GM19397 (cell line): ENCODE results near the gene DISC1.
"Not testable (repeated sequence)": the region's sequence is repeated elsewhere in the genome, so short reads cannot be mapped to it uniquely, and the experiment has no call there.

Experiments
- ATAC-seq: cut with Tn5 transposase; IDR thresholded peaks from one replicate; pipeline ENCODE4 v1.9.1; 2021; ENCODE audit warnings: mild to moderate bottlenecking, moderate library complexity; ENCODE audit not compliant: unreplicated experiment

The DISC1 gene

DNA sequence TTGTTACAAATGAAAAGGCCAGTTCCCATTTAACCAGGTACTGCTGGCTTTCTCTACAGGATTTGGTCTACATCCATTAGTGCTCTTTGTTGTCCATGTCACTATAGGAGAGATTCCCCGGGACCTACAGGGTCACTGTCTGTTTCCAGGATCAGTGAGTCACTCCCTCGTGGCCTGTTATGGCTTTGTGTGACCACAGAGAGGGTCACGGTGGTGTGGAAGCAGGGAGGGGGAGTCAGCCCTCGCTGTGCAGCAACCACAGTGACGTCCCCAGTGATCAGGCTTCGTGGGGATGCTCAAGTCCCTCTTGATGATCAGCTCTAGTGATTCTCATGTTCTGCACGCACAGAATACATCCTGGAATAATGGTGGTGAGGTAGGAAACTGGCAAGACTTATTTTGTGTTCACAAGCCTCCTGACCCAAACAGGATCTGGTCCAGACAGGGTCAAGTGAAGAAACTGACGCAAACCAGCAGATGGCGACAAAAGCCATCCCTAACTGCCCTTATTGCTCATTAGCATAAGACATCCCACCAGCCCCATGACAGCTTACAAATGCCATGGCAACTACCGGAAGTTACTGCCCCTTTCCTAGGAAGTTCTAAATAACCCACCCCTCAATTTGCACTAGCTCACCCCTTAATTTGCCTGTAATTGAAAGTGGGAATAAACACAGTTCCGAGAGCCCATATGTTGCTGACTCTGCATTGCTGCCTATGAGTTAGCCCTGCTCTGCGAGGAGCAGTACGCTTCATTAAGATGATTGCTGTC, 98.5 kb downstream of the DISC1 start:
- ATAC-seq = no peak

- no peak for ATAC-seq
Observed at GRCh38 chr1:231727171-231727570, 100.6 kb downstream of the DISC1 start.

GRCh38 chr1:231728987-231729386, 102.4 kb downstream of the DISC1 start:
- ATAC-seq = not testable (repeated sequence)

DNA sequence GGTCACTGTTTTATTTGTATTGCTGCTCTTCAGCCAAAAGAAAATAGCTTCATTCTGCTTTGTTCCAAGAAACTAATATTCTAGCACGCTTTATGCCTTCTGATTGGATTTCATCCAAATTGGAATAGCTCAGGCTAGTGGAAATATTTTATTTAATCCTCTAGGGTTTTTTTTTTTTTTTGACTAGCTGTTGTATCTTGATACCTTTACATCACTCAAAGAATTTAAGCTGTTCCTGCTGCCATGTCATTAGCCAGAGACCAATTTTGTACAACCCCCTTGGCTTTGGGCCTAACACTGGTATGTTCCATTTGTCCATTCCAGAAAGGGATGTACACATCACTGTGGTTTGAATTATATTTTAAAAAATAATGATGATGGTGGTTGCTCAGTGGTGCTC, 103.0 kb downstream of the DISC1 start:
- no peak for ATAC-seq

DNA sequence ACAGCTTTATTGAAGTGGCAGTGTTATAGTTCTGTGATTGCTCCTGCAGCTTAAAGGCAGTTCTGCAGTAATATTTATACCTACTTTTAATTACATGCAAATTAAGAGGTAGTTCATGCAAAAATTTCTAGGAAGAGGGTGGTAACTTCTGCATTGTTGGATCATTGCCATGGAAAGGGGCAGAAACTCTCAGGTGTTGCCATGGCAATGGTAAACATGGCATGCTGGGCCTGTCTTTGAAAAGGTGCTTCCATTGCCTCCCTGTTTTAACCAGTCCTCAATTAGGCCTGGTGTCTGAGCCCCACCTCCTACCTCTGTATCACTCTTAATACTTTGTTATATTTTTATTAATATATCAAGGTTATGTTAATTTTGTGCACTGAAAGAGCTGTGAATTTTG, 104.7 kb downstream of the DISC1 start:
- ATAC-seq = no peak

GRCh38 chr1:231733063-231733462, 106.5 kb downstream of the DISC1 start:
- no peak for ATAC-seq

GRCh38 chr1:231733672-231734071, 107.1 kb downstream of the DISC1 start:
- ATAC-seq = no peak

- no peak for ATAC-seq
Observed at GRCh38 chr1:231734417-231734816, 107.8 kb downstream of the DISC1 start.

DNA sequence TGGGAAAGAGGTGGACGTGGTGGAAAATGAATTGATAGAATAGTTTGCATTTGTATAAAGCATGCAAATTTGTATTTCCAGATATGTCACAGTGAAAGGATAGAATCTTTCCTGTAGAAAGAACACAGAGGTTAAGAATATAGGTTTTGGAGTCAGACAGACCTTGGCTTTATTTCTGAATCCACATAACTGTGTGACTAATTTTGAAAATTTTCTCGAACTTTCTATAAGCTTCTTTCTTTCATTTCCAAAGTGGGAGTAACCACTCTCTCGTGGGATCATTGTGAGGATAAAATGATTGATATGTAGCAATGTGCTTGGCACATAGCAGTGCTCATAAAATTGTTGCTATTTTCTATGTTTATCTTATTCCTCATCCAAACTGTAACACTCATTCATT, 108.8 kb downstream of the DISC1 start:
- no peak for ATAC-seq

GRCh38 chr1:231735941-231736340, 109.4 kb downstream of the DISC1 start:
- no peak for ATAC-seq

DNA sequence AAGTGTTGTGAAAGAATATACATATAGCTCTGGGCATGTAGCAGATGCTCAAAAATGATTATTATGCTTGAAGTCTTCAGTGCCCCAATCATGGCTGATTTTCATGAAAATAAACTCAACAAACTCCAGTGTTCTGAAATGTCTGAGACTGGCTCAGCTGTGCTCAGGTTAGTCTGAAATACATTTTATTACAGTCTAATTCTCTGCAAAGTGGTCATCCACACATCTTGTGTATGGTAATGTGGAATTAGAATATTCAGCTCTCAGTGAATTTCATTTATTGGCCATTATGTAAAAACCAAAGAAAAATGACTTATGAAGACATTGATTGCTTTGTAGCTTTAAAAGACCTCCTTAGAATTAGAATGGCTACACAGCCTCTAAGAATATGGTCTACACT, 109.9 kb downstream of the DISC1 start:
- no peak for ATAC-seq

GRCh38 chr1:231738554-231738953, 112.0 kb downstream of the DISC1 start:
- ATAC-seq = no peak

GRCh38 chr1:231743966-231744365, 117.4 kb downstream of the DISC1 start:
- no peak for ATAC-seq

DNA sequence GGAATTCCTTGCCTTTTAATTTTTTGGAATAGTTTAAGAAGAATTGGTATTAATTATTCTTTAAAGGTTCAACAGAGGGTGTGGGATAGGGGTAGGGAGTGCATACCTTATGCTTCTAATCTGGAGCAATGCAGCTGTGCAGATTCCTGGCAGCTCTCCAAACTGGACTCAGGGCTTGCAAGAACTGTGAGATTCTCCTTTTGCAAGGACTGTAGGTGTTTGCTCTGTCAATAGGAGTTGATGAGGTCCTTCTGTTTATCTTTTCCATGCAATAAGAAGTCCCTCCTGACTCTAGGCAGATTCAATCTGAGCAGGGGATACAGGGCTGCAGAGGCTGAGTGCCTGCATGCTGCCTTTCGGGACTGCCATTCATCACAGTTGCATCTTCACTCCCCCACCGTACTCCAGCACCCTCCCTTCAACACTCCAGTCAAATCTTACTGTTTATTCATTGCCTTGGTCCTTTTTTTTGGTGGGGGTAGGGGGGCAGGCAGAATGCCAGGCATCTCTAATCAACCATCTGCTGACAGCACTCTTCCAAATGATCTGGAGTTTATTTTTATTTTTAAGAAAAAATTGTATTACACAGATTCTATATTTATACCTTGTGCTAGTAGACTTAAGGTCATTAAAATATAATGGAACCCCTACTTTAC, 122.3 kb downstream of the DISC1 start:
- no peak for ATAC-seq

GRCh38 chr1:231750296-231750695, 123.7 kb downstream of the DISC1 start:
- no peak for ATAC-seq

DNA sequence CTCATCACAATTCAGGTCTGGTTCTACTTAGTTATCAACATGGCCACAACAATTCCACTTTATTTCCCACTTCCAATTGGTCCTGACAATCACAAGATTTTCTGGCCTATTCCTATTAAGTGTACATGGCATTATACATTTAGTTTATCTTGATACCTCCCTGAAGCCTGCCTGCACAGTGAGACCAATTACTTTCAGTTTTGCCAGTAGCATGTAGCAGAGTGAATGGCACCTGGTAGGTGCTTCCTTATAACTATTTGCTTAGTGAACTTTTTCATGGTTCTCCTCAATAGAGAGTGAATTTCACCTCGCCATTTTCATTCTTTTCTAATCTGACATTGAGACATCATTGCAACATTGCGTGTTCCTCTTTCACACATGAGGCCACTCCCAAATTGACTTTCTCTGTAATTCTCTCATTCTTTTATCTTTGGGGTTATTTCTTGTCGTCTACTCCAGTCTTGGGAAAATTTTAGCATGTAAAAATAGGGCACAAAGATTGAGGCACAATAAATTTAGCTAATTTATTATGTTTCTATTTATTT, 124.3 kb downstream of the DISC1 start:
- no peak for ATAC-seq

GRCh38 chr1:231751415-231751814, 124.8 kb downstream of the DISC1 start:
- no peak for ATAC-seq

- no peak for ATAC-seq
Observed at GRCh38 chr1:231753313-231753712, 126.7 kb downstream of the DISC1 start.

GRCh38 chr1:231757101-231757404, 130.5 kb downstream of the DISC1 start:
- ATAC-seq = peak; percentile 30

DNA sequence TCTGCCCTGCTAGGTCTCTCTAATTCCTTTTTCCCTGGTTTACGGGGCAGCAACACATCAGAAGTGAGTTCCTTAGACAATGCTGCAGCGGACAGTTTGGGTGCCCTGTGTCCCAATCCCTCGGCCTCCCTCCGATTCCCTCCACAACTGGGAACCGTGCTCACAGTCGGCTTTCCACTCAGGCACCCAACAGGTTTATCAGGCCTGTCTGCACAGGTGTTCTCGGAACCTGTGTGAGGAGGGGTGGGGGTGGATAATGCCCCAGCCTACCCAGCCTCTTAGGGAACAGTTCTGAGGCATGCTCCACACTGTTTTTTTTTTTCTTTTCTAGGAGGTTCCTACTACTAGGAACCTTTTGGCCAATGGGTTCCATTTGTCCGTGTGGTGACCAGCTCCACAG, 131.2 kb downstream of the DISC1 start:
- no peak for ATAC-seq

GRCh38 chr1:231761252-231761651, 134.7 kb downstream of the DISC1 start:
- no peak for ATAC-seq

GRCh38 chr1:231761747-231762541, 135.4 kb downstream of the DISC1 start:
- no peak for ATAC-seq
